KOPT-K1 (cell line): ENCODE results near the gene BMPER.

ENCODE experiments used
- H3K27ac ChIP-seq: fragments of 200-600 bp; sonication (generic); 2 replicates; pipeline ENCODE4 v1.5.1; 2016; ENCODE audit warnings: antibody characterized with exemption, mild to moderate bottlenecking, low read depth, low read length; ENCODE audit not compliant: poor library complexity, severe bottlenecking
- H3K36me3 ChIP-seq: fragments of 200-600 bp; sonication (generic); 2 replicates; pipeline ENCODE4 v1.5.1; 2017; ENCODE audit warnings: antibody characterized with exemption, mild to moderate bottlenecking, low read length, moderate library complexity; ENCODE audit not compliant: insufficient read depth
- H3K9me3 ChIP-seq: fragments of 200-600 bp; sonication (generic); 2 replicates; pipeline ENCODE4 v1.5.1; 2017; ENCODE audit warnings: antibody characterized with exemption, low read length, mild to moderate bottlenecking; ENCODE audit not compliant: insufficient read depth, poor library complexity, severe bottlenecking

Gene BMPER

DNA sequence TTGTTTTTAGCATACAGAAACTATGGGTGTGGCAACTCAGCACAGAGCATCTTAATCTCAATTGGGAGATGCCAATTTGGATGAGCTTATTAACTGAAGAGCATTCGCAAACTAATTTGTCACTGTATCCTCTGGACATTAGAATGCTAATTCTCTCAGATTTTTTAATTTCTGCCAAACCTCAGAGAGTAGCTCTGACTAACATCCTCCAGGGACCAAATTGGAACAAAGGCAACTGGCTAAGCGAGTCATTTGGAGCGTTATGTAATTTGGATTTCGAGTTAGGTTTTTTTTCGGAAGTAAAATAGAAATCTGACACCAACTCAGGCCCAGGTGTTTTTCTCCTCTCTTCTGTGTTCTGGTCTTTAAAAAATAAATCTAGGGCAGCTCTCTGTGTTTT, 201.9 kb downstream of the BMPER start:
- H3K27ac ChIP-seq: no peak overlapping the region
- H3K36me3 ChIP-seq: no peaks in the 10 kb centered on the region
- H3K9me3 ChIP-seq: no peaks in the 10 kb centered on the region

DNA sequence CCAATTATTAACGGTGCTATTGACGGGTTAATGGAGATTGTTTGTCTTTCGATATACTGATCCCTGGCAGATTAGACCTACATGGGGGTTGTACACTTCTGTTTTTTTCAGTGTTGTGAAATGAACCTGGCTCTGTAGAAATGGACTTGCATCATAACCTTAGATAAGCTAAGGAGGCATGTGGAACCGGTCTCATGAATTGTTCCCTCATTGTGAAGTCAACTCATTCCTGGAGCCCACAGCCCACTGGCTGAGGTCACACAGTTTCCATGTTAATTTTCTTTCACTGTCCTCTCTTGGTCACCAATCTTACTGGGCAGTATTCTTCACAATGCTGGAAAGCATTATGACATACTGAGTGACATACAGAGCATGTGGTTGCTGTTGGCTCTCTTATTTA, 202.8 kb downstream of the BMPER start:
- Histone ChIP-seq H3K27ac (no peak overlapping the region), H3K36me3 (no peaks in the 10 kb centered on the region), H3K9me3 (no peaks in the 10 kb centered on the region)

DNA sequence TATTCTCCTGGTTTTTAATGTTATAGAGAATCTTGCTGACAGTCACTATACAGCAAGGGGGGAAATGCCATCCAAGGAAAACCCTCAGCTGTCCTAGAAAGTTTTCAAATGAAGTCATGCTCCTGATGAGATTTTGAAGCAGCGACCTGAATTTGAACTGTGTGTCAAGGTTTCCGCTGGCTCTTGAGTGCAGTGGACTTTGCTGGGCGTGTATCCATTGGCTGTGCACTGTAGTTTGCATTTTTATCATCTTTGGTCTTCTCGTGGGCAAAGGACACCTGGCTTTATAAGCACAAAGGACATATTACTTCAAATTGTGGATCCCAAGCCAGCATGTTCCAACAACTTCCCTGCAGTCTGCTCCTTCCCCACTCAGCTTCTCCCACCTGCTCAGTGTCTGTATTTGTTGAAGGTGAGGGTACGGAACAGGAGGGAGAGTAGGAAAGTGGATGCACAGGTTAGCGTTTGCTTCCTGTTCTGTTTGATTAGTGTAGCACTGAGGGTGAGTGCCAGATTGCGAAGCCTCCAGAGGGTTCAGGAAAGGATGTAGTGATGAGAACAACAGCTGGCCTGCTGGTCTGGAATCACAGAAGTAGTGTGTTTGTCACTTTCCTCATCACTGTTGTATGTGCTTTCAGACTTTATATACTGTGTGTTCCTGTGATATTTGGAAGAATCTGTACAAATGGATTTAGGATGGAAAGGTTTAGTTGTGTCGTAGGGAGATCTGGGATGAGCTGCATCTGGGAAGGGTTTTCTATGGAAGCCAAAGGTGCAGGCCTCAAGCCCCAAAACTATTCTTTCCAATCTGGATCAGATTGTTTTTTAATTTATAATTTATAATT, 204.8 kb downstream of the BMPER start:
- Histone ChIP-seq H3K27ac (no peak overlapping the region), H3K36me3 (no peaks in the 10 kb centered on the region), H3K9me3 (no peaks in the 10 kb centered on the region)

DNA sequence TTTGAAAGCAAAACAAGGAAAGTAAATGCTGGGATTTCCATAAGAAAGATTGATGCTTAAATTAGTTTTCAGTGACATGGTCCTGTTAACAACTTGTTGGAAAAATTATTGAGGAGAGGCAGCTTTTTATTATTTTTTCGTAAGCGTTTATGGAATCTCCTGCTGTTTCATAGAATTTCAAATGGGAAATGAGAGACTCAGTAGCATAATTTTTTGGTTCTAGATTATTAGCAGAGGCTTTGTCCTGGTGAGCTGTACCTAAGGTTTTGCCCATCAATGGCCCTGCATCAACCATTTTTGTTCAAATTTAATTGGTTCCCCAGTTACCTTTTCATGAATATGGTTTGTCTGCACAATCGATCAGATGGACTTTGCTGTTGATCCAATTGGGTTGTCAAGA, 205.7 kb downstream of the BMPER start:
- H3K36me3 ChIP-seq: no peaks in the 10 kb centered on the region
- no peaks in the 10 kb centered on the region for H3K9me3 ChIP-seq
- H3K27ac ChIP-seq: no peak overlapping the region

DNA sequence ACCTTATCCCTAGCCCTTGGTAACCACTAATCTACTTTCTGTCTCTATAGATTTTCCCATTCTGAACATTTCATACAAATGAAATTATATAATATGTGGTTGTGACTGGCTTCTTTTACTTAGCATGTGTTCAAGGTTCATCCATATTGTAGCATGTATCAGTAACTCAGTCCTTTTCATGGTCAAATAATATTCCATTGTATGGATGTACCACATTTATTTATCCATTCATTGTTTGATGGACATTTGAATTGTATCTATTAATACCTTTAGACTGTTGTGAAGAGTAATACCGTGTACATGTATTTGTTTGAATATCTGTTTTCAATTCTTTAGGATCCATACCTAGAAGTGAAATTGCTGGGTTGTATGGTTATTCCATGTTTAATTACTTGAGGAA, 210.2 kb downstream of the BMPER start:
- Histone ChIP-seq H3K36me3 (no peaks in the 10 kb centered on the region), H3K9me3 (no peaks in the 10 kb centered on the region), H3K27ac (no peak overlapping the region)

DNA sequence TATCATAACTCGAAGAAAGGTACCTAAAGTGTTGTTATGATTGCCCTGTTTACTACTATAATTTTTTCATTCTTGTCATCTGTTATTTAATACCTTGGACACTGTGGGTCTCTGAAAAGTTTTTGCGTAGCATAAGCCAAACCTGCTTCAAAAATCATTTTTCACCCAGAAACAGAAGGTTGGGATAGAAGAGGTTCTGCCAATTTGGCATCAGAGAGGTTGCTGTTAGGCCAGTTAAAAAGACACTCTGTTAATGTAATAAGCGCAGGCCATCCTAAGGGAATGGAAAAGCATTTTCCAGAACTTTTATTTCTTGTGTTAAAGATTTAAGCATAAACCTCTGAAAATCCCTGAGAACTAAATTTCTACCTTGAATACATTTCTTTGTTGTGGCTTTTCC, 212.2 kb downstream of the BMPER start:
- Histone ChIP-seq H3K9me3 (no peaks in the 10 kb centered on the region), H3K27ac (no peak overlapping the region), H3K36me3 (no peaks in the 10 kb centered on the region)

DNA sequence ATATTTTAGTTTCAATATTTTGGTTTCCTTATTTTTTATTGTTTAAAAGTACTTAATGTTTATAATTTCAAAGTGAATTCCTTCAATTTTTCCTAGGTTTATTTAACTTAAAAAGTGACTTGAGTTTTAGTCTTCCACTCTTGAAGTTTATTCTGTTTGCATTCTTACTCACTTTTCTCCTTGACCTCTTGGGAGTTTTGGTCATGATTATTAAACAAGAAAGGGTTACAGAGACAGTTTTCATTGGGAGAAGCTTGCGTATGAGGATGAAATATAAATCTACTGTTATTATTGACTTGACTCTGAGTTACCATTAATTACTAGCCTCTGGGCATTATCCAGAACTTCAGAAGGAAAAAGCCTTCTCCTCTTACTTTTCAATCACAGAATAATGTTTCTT, 216.0 kb downstream of the BMPER start:
- Histone ChIP-seq H3K36me3 (no peaks in the 10 kb centered on the region), H3K9me3 (peaks cover 14% of the 10 kb centered on the region), H3K27ac (no peak overlapping the region)

DNA sequence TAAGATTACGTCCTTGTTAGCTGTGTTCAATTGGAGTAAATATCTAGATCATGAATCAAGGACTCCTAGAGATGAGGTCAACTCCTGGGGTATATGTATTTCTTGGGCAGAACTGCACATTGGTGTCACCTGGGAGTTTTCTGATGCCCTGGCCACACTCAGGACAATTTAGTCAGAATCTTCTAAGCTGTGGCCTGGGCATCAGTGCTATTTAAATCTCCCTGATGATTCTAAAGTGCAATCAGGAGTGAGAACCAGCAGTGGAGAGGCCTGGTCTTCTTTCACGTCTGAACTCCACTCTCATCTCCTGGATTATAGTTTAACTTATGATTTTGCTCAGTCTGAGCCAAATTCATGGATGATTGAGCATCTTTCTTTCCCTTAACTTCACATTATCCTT, 218.0 kb downstream of the BMPER start:
- Histone ChIP-seq H3K27ac (no peak overlapping the region), H3K36me3 (no peaks in the 10 kb centered on the region), H3K9me3 (peaks cover 14% of the 10 kb centered on the region)

DNA sequence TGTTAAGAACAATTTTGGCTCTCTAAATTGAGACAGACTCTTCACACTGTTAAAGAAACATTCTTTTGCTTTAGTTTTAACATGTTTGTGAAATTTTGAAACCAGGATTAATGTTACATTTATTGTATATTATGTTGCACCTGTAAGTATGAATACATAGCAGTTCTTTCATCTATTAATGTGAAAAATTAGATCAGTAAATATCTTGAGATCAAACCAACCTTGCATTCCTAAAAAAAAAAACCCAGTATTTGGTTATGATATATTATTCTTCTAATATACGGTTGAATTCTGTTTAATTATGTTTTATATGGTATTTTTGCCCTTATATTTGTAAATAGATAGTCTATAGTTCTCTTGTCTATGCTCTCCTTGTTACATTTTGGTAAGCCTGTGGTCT, 219.4 kb downstream of the BMPER start:
- H3K27ac ChIP-seq: no peak overlapping the region
- peaks cover 14% of the 10 kb centered on the region for H3K9me3 ChIP-seq
- H3K36me3 ChIP-seq: no peaks in the 10 kb centered on the region

DNA sequence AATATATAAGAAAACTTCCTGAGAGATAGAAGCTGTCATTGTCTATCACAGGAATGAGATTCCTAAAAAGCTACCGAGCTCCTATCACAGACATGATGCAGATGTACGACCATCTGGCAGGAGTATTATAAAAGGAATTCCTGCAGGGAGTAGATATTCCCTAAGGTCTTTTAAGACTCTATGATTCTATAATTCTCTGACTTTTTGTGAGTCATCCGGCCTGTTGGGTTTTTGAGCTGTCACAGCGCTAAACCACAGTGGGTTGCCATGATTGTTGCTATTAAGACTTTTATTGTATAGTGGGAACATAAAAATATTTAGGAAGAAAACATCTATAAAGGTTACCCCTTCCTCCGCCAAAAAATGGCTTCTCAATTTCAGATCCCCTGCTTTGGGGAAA, 223.4 kb downstream of the BMPER start:
- Histone ChIP-seq H3K9me3 (peaks cover 13% of the 10 kb centered on the region), H3K36me3 (no peaks in the 10 kb centered on the region), H3K27ac (no peak overlapping the region)

DNA sequence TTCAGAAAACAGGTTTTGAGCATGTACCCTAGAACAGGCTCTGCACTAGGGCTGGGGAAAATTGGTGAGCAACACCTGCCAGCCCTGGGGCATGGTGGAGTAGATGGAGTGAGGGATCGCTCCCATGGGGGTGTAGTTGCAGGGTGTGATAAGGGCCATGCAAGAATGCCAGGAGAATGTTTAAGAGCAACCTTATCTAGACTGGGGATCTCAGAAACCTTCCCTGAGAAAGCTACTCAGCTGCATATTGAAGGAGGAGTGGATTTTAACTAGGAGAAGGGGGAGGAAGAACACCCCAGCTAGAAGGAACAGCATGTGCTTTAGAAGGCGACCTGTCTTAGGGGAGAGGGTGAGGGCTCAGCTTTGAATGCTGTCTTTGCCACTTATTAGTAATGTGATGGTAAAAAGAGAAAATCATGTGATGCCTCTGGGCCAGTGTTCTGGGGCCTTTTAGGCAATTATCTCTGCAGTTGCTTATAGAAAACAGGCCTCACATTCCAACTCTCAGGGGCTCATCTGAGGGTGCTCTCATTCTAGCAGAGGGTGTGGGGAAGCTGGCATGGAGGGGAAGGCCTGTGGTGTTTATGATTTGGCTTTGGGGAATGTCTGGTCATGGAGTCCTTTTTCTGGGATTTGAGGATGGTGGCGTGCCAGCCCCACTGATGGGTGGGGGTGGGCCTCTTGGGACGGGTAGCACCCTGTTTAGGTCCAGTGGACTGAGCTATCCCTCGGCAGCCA, 225.4 kb downstream of the BMPER start:
- Histone ChIP-seq H3K9me3 (no peaks in the 10 kb centered on the region), H3K36me3 (no peaks in the 10 kb centered on the region)

DNA sequence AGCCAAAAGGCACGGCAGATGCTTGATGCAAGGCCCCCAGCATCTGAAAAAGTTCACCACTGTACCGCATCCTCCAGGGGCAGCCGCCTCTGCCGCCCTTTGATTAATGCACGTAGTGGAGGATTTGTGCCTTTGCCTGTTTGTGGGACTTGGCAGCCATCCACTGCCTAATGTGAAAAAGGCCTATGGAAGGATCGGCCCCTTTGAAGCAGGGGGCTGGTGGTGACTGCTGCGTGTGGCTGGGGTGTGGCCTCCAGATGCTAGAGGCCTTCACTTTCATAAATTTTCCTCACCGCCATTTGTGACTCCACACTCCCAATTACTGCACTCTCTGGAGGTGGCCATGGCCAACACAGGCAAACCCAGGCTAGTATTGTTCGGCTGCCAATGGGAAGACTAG, 226.0 kb downstream of the BMPER start:
- Histone ChIP-seq H3K9me3 (no peaks in the 10 kb centered on the region), H3K36me3 (no peaks in the 10 kb centered on the region), H3K27ac (no peak overlapping the region)

More for the DNA sequence above, 225.4 kb downstream of the BMPER start:
- no peak overlapping the region for H3K27ac ChIP-seq

DNA sequence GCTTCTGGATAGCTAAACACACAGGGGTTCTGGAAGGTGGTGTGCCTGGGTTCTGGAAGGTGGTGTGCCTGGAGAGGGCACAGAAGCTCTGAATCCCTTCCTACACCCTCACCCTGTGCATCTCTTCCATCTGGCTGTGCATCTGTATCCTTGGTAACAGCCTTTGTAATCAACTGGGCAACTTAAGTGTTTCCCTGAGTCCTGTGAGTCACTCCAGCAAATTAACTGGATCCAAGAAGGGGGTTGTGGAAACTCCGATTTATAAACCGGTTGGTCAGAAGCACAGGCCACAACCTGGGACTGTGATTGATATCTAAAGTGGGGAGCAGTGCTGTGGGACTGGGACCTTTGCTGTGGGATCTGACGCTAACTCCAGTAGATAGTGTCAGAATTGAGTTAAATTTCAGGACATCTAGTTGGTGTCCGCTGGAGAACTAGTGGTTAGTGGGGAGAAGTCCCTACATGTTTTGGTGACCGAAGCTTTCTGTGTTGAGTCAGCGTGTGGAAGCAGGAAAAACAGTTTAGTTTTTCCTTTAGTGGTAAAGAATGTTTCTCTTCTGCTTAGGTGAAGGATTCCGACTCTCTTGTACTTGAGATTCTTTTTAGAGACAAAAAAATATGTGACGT, 228.1 kb downstream of the BMPER start:
- Histone ChIP-seq H3K36me3 (no peaks in the 10 kb centered on the region), H3K9me3 (no peaks in the 10 kb centered on the region), H3K27ac (no peak overlapping the region)

DNA sequence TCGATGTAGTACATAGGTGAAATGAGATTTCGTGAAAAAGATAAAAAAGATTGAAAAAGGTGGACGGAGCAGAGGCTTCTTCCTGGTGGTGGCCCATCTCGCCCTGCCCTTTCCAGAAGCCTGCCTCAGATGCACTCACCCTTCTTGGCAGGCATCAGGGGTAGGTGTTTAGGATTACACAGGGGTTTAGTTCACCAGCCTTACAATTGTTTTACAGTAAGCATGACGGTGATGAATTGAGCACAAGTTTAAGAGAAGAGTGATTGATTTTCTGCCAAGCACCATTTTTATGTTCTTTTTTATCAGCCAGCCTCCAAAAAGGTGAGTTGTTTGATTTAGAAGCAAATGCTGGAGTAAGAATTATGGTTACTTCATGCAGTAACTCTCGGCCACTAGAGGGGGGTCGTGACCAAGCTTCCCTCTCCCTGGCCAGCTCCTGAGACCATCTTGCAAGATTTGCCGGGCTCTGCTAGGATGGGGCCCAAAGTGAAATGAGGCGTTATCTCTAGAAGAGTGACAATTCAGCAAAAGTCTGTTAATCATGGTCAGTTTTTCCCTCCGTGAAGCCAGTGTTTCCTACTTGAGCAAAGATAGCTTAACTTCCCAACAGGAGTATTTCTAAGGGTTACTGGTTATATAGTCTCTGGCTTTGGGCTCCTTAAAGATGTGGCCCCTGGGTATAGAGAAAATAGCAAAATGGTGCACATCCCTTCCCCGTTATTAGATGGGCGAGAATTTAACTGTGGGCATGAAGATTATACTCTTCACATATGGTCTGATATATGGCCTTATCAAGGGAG, 228.8 kb downstream of the BMPER start:
- no peaks in the 10 kb centered on the region for H3K9me3 ChIP-seq
- H3K36me3 ChIP-seq: no peaks in the 10 kb centered on the region
- no peak overlapping the region for H3K27ac ChIP-seq

DNA sequence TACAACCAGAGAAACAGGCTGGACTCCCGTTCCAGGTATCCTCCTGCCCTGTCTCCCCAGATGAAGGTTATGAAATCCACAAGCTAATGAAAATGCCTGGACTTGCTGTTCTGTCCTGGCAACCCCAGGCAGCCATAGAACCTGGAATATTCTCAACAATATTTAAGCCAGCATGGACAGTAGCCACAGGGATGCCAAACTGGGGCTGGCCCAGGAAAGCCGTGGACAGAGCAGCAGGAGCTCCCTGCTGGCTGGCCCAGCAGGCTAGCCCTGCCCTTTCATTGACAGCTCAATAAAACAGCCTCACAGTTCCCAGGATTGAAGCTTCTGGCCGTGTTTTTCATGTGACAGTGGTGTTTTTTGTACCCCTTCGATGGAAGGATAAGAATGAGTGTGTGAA, 230.6 kb downstream of the BMPER start:
- Histone ChIP-seq H3K36me3 (no peaks in the 10 kb centered on the region), H3K9me3 (no peaks in the 10 kb centered on the region), H3K27ac (no peak overlapping the region)
